Activated gamma-delta T cell treated with Interleukin-2 at 50 U/mL for 16 hours (primary cell): ENCODE results near the gene CPD.

Experiments
- DNase-seq: peaks from one replicate; pipeline ENCODE4 v3.0.0-alpha.2; 2020

CPD gene

GRCh38 chr17:30519166-30519565 lies 140.4 kb downstream of the CPD start:
- no peak for DNase-seq
